Mucosa of stomach (tissue), 1 donor: ENCODE measurements around the gene FITM2.

Source experiments
- H3K27me3 ChIP-seq: one replicate; pipeline ENCODE4 v1.7.0; 2013; ENCODE audit warnings: mild to moderate bottlenecking, low read length; ENCODE audit not compliant: control insufficient read depth, insufficient read depth
- H3K36me3 ChIP-seq: one replicate; pipeline ENCODE4 v1.7.0; 2013; ENCODE audit warnings: low read length; ENCODE audit not compliant: control insufficient read depth, insufficient read depth
- H3K4me1 ChIP-seq: one replicate; pipeline ENCODE4 v1.7.0; 2013; ENCODE audit warnings: mild to moderate bottlenecking, low read length; ENCODE audit not compliant: control insufficient read depth, insufficient read depth
- H3K4me3 ChIP-seq: one replicate; pipeline ENCODE4 v1.7.0; 2013; ENCODE audit warnings: low read length
- H3K9ac ChIP-seq: one replicate; pipeline ENCODE4 v1.7.0; 2013; ENCODE audit warnings: mild to moderate bottlenecking, low read length, moderate library complexity
- H3K9me3 ChIP-seq: one replicate; pipeline ENCODE4 v1.7.0; 2013; ENCODE audit warnings: mild to moderate bottlenecking, low read length, moderate library complexity; ENCODE audit not compliant: control insufficient read depth
- donor health status: Pancreatic carcinoma.

FITM2 gene

GRCh38 chr20:44297721-44298120 is 13.3 kb downstream of the FITM2 start:
- no peaks in the 10 kb centered on the region for H3K27me3 ChIP-seq
- H3K4me1 ChIP-seq, result peaks cover 10% of the 10 kb centered on the region
- no peak overlapping the region for H3K4me3 ChIP-seq
- H3K9ac ChIP-seq, result no peak overlapping the region
- H3K36me3 ChIP-seq, result no peaks in the 10 kb centered on the region
- no peaks in the 10 kb centered on the region for H3K9me3 ChIP-seq

GRCh38 chr20:44296011-44296410 is 15.0 kb downstream of the FITM2 start:
- no peak overlapping the region for H3K4me3 ChIP-seq
- no peaks in the 10 kb centered on the region for H3K27me3 ChIP-seq
- no peak overlapping the region for H3K9ac ChIP-seq
- no peaks in the 10 kb centered on the region for H3K9me3 ChIP-seq
- H3K4me1 ChIP-seq, result no peaks in the 10 kb centered on the region
- H3K36me3 ChIP-seq, result no peaks in the 10 kb centered on the region

- no peak overlapping the region for H3K4me3 ChIP-seq
- no peaks in the 10 kb centered on the region for H3K9me3 ChIP-seq
- H3K9ac ChIP-seq, result no peak overlapping the region
- H3K36me3 ChIP-seq, result no peaks in the 10 kb centered on the region
- H3K4me1 ChIP-seq, result no peaks in the 10 kb centered on the region
- no peaks in the 10 kb centered on the region for H3K27me3 ChIP-seq
Measured at GRCh38 chr20:44291754-44292153, 19.2 kb downstream of the FITM2 start.

- no peak overlapping the region for H3K9ac ChIP-seq
- no peaks in the 10 kb centered on the region for H3K36me3 ChIP-seq
- no peak overlapping the region for H3K4me3 ChIP-seq
- H3K9me3 ChIP-seq, result no peaks in the 10 kb centered on the region
- H3K27me3 ChIP-seq, result no peaks in the 10 kb centered on the region
- no peaks in the 10 kb centered on the region for H3K4me1 ChIP-seq
Measured at GRCh38 chr20:44288252-44288651, 22.8 kb downstream of the FITM2 start.

GRCh38 chr20:44287272-44288097 is 23.5 kb downstream of the FITM2 start:
- Histone ChIP-seq H3K9me3 (no peaks in the 10 kb centered on the region), H3K36me3 (no peaks in the 10 kb centered on the region), H3K4me1 (no peaks in the 10 kb centered on the region), H3K27me3 (no peaks in the 10 kb centered on the region), H3K4me3 (no peak overlapping the region), H3K9ac (no peak overlapping the region)

GRCh38 chr20:44284032-44284431 is 27.0 kb downstream of the FITM2 start:
- Histone ChIP-seq H3K9me3 (no peaks in the 10 kb centered on the region), H3K4me3 (no peak overlapping the region), H3K4me1 (no peaks in the 10 kb centered on the region), H3K36me3 (no peaks in the 10 kb centered on the region), H3K9ac (no peak overlapping the region), H3K27me3 (no peaks in the 10 kb centered on the region)

- no peak overlapping the region for H3K9ac ChIP-seq
Measured at GRCh38 chr20:44282192-44282591, 28.8 kb downstream of the FITM2 start.

GRCh38 chr20:44280387-44280786 is 30.6 kb downstream of the FITM2 start:
- Histone ChIP-seq H3K4me1 (no peaks in the 10 kb centered on the region), H3K27me3 (no peaks in the 10 kb centered on the region), H3K9me3 (no peaks in the 10 kb centered on the region), H3K9ac (no peak overlapping the region), H3K4me3 (no peak overlapping the region), H3K36me3 (no peaks in the 10 kb centered on the region)

More at GRCh38 chr20:44282192-44282591, 28.8 kb downstream of the FITM2 start:
- Histone ChIP-seq H3K4me3 (no peak overlapping the region), H3K36me3 (no peaks in the 10 kb centered on the region), H3K9me3 (no peaks in the 10 kb centered on the region), H3K27me3 (no peaks in the 10 kb centered on the region), H3K4me1 (no peaks in the 10 kb centered on the region)

- Histone ChIP-seq H3K9me3 (no peaks in the 10 kb centered on the region), H3K4me3 (no peak overlapping the region), H3K36me3 (no peaks in the 10 kb centered on the region), H3K9ac (no peak overlapping the region), H3K27me3 (no peaks in the 10 kb centered on the region), H3K4me1 (no peaks in the 10 kb centered on the region)
Measured at GRCh38 chr20:44279228-44279627, 31.8 kb downstream of the FITM2 start.

- Histone ChIP-seq H3K4me1 (no peaks in the 10 kb centered on the region), H3K9me3 (no peaks in the 10 kb centered on the region), H3K4me3 (no peak overlapping the region), H3K36me3 (no peaks in the 10 kb centered on the region), H3K27me3 (no peaks in the 10 kb centered on the region), H3K9ac (no peak overlapping the region)
Measured at GRCh38 chr20:44274303-44275017, 36.5 kb downstream of the FITM2 start.

GRCh38 chr20:44273231-44274215 is 37.5 kb downstream of the FITM2 start:
- no peaks in the 10 kb centered on the region for H3K4me1 ChIP-seq
- H3K4me3 ChIP-seq, result no peak overlapping the region
- no peaks in the 10 kb centered on the region for H3K9me3 ChIP-seq
- no peaks in the 10 kb centered on the region for H3K36me3 ChIP-seq
- no peaks in the 10 kb centered on the region for H3K27me3 ChIP-seq
- no peak overlapping the region for H3K9ac ChIP-seq
